Nephron (organoid): ENCODE measurements around the gene PRKAG2.

Experiments used
- H3K27ac Mint-ChIP-seq, 3 experiments: 2 replicates each; pipeline ENCODE4 v1.8.0; 2020; ENCODE audit warnings: mixed read lengths in 3 of 3, mild to moderate bottlenecking in 2 of 3, moderate library complexity in 1 of 3
- H3K27me3 Mint-ChIP-seq: 2 replicates; pipeline ENCODE4 v1.8.0; 2021; ENCODE audit warnings: low read depth, mild to moderate bottlenecking, moderate library complexity, mixed read lengths
- H3K36me3 Mint-ChIP-seq: 2 replicates; pipeline ENCODE4 v1.8.0; 2020; ENCODE audit warnings: low read depth, mixed read lengths
- H3K4me1 Mint-ChIP-seq: 2 replicates; pipeline ENCODE4 v1.8.0; 2020; ENCODE audit warnings: mixed read lengths
- H3K4me3 Mint-ChIP-seq, 3 experiments: 2 replicates each; pipeline ENCODE4 v1.8.0; 2020; ENCODE audit warnings: mild to moderate bottlenecking in 3 of 3, mixed read lengths in 3 of 3, moderate library complexity in 2 of 3
- H3K9me3 Mint-ChIP-seq: 2 replicates; pipeline ENCODE4 v1.8.0; 2020; ENCODE audit warnings: mixed read lengths
- CTCF ChIP-seq, 3 experiments: fragments of 200-600 bp; sonication (generic); IDR thresholded peaks; one replicate each; pipeline ENCODE4 v1.5.0; 2021; ENCODE audit warnings: antibody characterized with exemption in 3 of 3; ENCODE audit not compliant: unreplicated experiment in 3 of 3

PRKAG2 gene

GRCh38 chr7:151876899-151877777 lies at the start of gene PRKAG2:
Gene PRKAG2, minus strand, starts transcription at chr7:151877115. Its CDS starts 495 bp downstream, at chr7:151876620.
- peaks cover 52% of the 10 kb centered on the region for H3K27me3 Mint-ChIP-seq
- TF ChIP-seq CTCF (IDR thresholded peaks at IDR 0.05; ENCODE audit: unreplicated experiment in 3 of 3) = no peak
- H3K36me3 Mint-ChIP-seq = no peaks in the 10 kb centered on the region
- H3K27ac Mint-ChIP-seq = peak within 1 kb of the TSS in 2 of 3 experiments; percentile 37 to 85
- H3K9me3 Mint-ChIP-seq = no peaks in the 10 kb centered on the region
- no peaks in the 10 kb centered on the region for H3K4me1 Mint-ChIP-seq
- peak within 1 kb of the TSS; percentile 87 to 94 (median 93) for H3K4me3 Mint-ChIP-seq

- H3K4me1 Mint-ChIP-seq = peaks cover 13% of the 10 kb centered on the region
- no peak overlapping the region for H3K27ac Mint-ChIP-seq
- no peak overlapping the region for H3K4me3 Mint-ChIP-seq
- H3K27me3 Mint-ChIP-seq = peaks cover 30% of the 10 kb centered on the region
- H3K9me3 Mint-ChIP-seq = no peaks in the 10 kb centered on the region
- no peak for TF ChIP-seq CTCF (IDR thresholded peaks at IDR 0.05; ENCODE audit: unreplicated experiment in 3 of 3)
- H3K36me3 Mint-ChIP-seq = no peaks in the 10 kb centered on the region
Observed at GRCh38 chr7:151926336-151926712, 49.4 kb upstream of the PRKAG2 start.

GRCh38 chr7:151925446-151926335 lies 48.8 kb upstream of the PRKAG2 start:
- peaks cover 13% of the 10 kb centered on the region for H3K4me1 Mint-ChIP-seq
- H3K36me3 Mint-ChIP-seq = no peaks in the 10 kb centered on the region
- H3K9me3 Mint-ChIP-seq = no peaks in the 10 kb centered on the region
- peak overlapping the region in 2 of 3 experiments; percentile 29 to 61 for H3K27ac Mint-ChIP-seq
- H3K27me3 Mint-ChIP-seq = peaks cover 30% of the 10 kb centered on the region
- TF ChIP-seq CTCF (IDR thresholded peaks at IDR 0.05; ENCODE audit: unreplicated experiment in 3 of 3) = no peak
- H3K4me3 Mint-ChIP-seq = no peak overlapping the region

- peaks cover 13% of the 10 kb centered on the region for H3K4me1 Mint-ChIP-seq
- no peaks in the 10 kb centered on the region for H3K36me3 Mint-ChIP-seq
- no peak for TF ChIP-seq CTCF (IDR thresholded peaks at IDR 0.05; ENCODE audit: unreplicated experiment in 3 of 3)
- H3K4me3 Mint-ChIP-seq = no peak overlapping the region
- no peaks in the 10 kb centered on the region for H3K9me3 Mint-ChIP-seq
- H3K27ac Mint-ChIP-seq = no peak overlapping the region
- peaks cover 33% of the 10 kb centered on the region for H3K27me3 Mint-ChIP-seq
Observed at GRCh38 chr7:151924508-151924907, 47.6 kb upstream of the PRKAG2 start.

- no peaks in the 10 kb centered on the region for H3K36me3 Mint-ChIP-seq
- H3K27ac Mint-ChIP-seq = no peak overlapping the region
- H3K4me3 Mint-ChIP-seq = no peak overlapping the region
- no peak for TF ChIP-seq CTCF (IDR thresholded peaks at IDR 0.05; ENCODE audit: unreplicated experiment in 3 of 3)
- H3K27me3 Mint-ChIP-seq = peaks cover 36% of the 10 kb centered on the region
- H3K9me3 Mint-ChIP-seq = no peaks in the 10 kb centered on the region
- peaks cover 13% of the 10 kb centered on the region for H3K4me1 Mint-ChIP-seq
Observed at GRCh38 chr7:151924001-151924400, 47.1 kb upstream of the PRKAG2 start.
